ENCODE measurements around the gene USP9Y.

GRCh38 chrY:12896973-12897372 is 195.9 kb downstream of the USP9Y start:
- TF ChIP-seq CTCF (IDR thresholded peaks at IDR 0.05) (no peak), POLR2A (IDR thresholded peaks at IDR 0.05) (no peak)

Measured in gastroesophageal sphincter (tissue), 3 donors.